Left ventricle myocardium inferior (tissue), 1 donor: ENCODE data around the gene ZC3HAV1. TPM values are rescaled to one million over a fixed set of nuclear protein-coding genes. Genes with fewer than 3 reads are reported as not detected.
"Not testable (repeated sequence)": the region's sequence is repeated elsewhere in the genome, so short reads cannot be mapped to it uniquely, and the experiment has no call there.

ENCODE experiments used
- DNase-seq: peaks from one replicate; pipeline ENCODE4 v3.0.0-alpha.2; 2020
- H3K27ac ChIP-seq: fragments of 200-600 bp; replicated peaks from 2 replicates; pipeline ENCODE4 v1.8.0; 2021
- H3K27me3 ChIP-seq: fragments of 200-600 bp; 2 replicates; pipeline ENCODE4 v1.8.0; 2021; ENCODE audit warnings: low read depth
- H3K36me3 ChIP-seq: fragments of 200-600 bp; 2 replicates; pipeline ENCODE4 v1.8.0; 2021
- H3K4me1 ChIP-seq: fragments of 200-600 bp; 2 replicates; pipeline ENCODE4 v1.8.0; 2021
- H3K4me3 ChIP-seq: fragments of 200-600 bp; 2 replicates; pipeline ENCODE4 v1.8.0; 2021; ENCODE audit warnings: mild to moderate bottlenecking, moderate library complexity
- H3K9me3 ChIP-seq: fragments of 200-600 bp; replicated peaks from 2 replicates; pipeline ENCODE4 v1.8.0; 2021
- intact Hi-C: fragments of 100-400 bp; cut with micrococcal nuclease; formaldehyde crosslinking; loops from one replicate; pipeline ENCODE4 v1.11.0; 2022
- total RNA-seq: library from RNA; stranded (reverse); fragmentation: NEBNext Ultra II Directional; extraction: Animal tissue kit (Norgen Biotek cat#: 25700); gene quantifications from one replicate; pipeline ENCODE4 v1.2.1, GENCODE V29; 2021
- TF ChIP-seq, protein P1 (sequence below): fragments of 200-600 bp; IDR thresholded peaks from 2 replicates; pipeline ENCODE4 v1.8.0; 2021; ENCODE audit warnings: antibody characterized with exemption, mild to moderate bottlenecking, borderline replicate concordance
- donor health status: DM: no; HTN: yes; CAD: no; lungs with severe emphysema.

ZC3HAV1 gene
- total RNA-seq, 1 donor from 2014 or later, result 6.8 TPM

DNA sequence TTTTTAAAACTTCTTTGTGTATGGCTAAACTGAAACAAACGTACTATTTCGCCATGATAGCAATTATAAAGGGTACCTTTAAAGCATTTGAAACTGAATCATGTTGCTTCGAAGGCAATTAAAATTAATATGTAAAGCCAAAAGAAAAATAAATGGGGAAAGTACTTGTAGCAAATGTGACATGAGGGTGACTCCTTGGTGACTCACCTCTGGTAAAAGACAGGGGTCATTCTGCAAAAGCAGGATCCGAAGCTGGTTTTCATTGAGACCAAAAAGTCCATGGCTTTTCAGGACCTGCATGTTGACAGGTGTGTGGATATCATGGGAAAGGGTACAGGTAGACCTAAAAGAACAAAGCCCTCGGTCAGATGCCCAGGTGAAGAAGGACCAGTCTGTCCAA, 75.2 kb downstream of the ZC3HAV1 start:
- H3K36me3 ChIP-seq, result peaks cover 18% of the 10 kb centered on the region
- H3K4me1 ChIP-seq, result peaks cover 31% of the 10 kb centered on the region
- TF ChIP-seq, protein P1, sequence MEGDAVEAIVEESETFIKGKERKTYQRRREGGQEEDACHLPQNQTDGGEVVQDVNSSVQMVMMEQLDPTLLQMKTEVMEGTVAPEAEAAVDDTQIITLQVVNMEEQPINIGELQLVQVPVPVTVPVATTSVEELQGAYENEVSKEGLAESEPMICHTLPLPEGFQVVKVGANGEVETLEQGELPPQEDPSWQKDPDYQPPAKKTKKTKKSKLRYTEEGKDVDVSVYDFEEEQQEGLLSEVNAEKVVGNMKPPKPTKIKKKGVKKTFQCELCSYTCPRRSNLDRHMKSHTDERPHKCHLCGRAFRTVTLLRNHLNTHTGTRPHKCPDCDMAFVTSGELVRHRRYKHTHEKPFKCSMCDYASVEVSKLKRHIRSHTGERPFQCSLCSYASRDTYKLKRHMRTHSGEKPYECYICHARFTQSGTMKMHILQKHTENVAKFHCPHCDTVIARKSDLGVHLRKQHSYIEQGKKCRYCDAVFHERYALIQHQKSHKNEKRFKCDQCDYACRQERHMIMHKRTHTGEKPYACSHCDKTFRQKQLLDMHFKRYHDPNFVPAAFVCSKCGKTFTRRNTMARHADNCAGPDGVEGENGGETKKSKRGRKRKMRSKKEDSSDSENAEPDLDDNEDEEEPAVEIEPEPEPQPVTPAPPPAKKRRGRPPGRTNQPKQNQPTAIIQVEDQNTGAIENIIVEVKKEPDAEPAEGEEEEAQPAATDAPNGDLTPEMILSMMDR, result no peak
- H3K4me3 ChIP-seq, result peak overlapping the region; percentile 88
- no peak for DNase-seq
- no peaks in the 10 kb centered on the region for H3K27me3 ChIP-seq
- peak overlapping the region; percentile 90 for H3K27ac ChIP-seq
- no peaks in the 10 kb centered on the region for H3K9me3 ChIP-seq
- intact Hi-C loops, result no loop called here

DNA sequence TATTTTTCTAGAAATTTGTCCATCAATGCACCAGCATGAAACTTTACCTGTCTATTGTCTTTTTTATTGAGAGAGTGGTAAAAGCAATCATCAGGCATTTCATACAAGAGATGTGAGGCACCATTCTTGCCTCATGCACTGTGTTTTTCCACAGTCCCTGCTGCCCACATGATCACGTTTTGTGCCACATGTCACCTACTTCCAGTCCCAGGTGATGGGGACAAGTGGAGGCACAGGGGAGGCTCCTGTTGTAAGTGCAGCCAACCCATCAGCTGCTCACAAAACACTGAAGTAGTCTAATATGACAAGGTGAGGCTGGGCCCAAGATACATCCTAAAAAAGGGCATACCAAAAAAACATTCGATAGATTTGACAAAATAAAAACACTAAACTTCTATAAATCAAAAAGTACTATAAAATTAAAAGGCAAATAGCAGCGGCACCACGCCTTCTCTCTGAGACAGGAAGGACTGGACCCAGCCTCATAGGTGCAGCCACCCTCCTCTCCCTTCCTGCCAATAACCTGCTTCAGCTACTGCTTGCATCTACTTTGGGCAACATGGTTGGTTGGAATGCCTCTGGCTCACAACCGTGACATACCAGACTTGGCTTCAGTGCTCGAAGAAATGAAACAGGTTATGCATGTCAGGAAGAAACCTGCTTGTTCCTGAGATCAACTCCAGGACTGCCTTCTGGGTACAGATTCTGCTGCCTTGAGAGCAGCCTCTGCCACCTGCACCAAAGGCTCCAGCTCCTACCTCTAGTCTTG, 76.0 kb downstream of the ZC3HAV1 start:
- Histone ChIP-seq H3K4me1 (peaks cover 31% of the 10 kb centered on the region), H3K9me3 (no peaks in the 10 kb centered on the region), H3K27ac (peak overlapping the region; percentile 6), H3K4me3 (no peak overlapping the region), H3K36me3 (peaks cover 26% of the 10 kb centered on the region), H3K27me3 (no peaks in the 10 kb centered on the region)
- TF ChIP-seq, protein P1, result no peak
- intact Hi-C loops, result no loop called here
- no peak for DNase-seq

DNA sequence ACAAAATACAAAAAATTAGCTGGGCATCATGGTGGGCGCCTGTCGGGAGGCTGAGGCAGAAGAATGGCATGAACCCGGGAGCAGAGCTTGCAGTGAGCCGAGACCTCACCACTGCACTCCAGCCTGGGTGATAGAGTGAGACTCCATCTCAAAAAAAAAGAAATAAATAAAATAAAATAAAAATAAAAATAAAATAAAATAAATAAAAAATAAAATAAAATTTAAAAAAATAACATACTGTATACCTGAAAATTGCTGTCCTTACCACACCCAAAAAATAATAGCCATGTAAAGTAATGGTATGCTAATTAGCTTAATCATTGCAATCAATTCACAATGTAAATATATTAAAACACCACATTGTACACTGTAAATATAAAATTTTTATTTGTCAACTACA, 77.0 kb downstream of the ZC3HAV1 start:
- DNase-seq, result no peak
- Histone ChIP-seq H3K36me3 (peaks cover 33% of the 10 kb centered on the region), H3K9me3 (no peaks in the 10 kb centered on the region), H3K27ac (no peak overlapping the region), H3K4me1 (peaks cover 31% of the 10 kb centered on the region), H3K27me3 (no peaks in the 10 kb centered on the region), H3K4me3 (no peak overlapping the region)
- TF ChIP-seq, protein P1, result no peak
- intact Hi-C loops, result no loop called here

DNA sequence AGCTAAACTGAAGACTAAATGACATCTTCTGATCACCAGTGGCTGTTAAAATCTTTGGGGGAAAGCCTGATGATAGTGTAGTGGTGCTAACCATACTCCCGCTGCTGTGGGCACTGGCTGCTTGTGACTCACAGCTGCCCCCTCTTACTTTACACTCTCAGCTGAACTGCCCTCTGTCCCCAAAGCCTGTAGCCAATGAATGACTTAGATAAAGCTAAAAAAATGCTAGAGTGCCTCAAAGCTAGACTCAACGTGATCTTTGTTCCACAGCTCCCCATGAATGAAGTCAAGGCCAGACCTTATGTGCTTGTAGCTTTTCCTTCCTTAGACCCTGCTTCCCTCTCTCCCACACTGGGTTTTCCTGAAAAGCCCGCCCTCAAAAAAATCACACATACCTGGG, 80.2 kb downstream of the ZC3HAV1 start:
- no peak for DNase-seq
- Histone ChIP-seq H3K36me3 (peaks cover 62% of the 10 kb centered on the region), H3K4me1 (peaks cover 9% of the 10 kb centered on the region), H3K27me3 (no peaks in the 10 kb centered on the region), H3K27ac (no peak overlapping the region), H3K9me3 (no peaks in the 10 kb centered on the region), H3K4me3 (no peak overlapping the region)
- intact Hi-C loops, result loop anchor here (5.0 kb wide), 1 partner anchor 38 kb away; no protein-coding TSS in a partner anchor
- TF ChIP-seq, protein P1, result no peak

DNA sequence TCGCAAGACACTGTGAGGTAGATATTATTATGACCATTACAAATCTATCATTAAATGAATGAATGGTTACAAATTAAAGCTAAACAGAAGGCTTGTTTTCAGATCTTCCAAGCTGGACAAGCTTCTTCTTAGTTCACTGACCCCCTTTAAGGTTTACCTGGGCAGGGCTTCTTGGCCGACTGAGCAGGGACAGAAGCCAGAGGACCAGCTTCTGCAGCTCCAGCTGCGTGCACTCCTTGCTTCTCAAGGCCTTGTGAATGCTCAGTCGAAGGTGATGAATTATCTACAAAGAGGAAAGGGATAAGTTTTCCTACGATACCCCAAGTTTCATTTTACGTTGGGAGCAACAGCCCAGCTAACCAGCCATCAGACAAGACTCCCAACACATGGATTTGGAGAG, 83.0 kb downstream of the ZC3HAV1 start:
- Histone ChIP-seq H3K27me3 (no peaks in the 10 kb centered on the region), H3K36me3 (peaks cover 76% of the 10 kb centered on the region), H3K27ac (no peak overlapping the region), H3K9me3 (no peaks in the 10 kb centered on the region), H3K4me3 (no peak overlapping the region), H3K4me1 (no peaks in the 10 kb centered on the region)
- no peak for DNase-seq
- TF ChIP-seq, protein P1, result no peak
- intact Hi-C loops, result loop anchor here (5.0 kb wide), 1 partner anchor 41 kb away; no protein-coding TSS in a partner anchor

DNA sequence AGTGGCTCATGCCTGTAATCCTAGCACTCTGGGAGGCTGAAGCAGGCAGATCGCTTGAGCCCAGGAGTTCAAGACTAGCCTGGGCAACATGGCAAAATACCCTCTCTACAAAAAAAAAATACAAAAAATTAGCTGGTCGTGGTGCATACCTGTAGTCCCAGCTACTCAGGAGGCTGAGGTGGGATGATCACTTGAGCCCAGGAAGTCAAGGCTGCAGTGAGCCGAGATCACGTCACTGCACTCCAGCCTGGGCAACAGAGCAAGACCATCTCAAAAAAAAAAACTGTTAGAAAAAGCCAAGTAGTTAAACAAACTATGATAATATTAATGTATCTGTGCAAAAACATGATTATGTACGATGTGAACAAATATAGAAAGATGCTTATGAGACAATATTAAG, 83.7 kb downstream of the ZC3HAV1 start:
- not testable (repeated sequence) for H3K9me3 ChIP-seq, H3K4me1 ChIP-seq, DNase-seq, H3K27me3 ChIP-seq, H3K27ac ChIP-seq, H3K4me3 ChIP-seq
- intact Hi-C loops, result loop anchor here (5.0 kb wide), 1 partner anchor 41 kb away; no protein-coding TSS in a partner anchor
- H3K36me3 ChIP-seq, result peaks cover 76% of the 10 kb centered on the region
